GM19043 (cell line): Measurements from ENCODE around the gene ERBB2.
"Not testable (repeated sequence)": the region's sequence is repeated elsewhere in the genome, so short reads cannot be mapped to it uniquely, and the experiment has no call there.

Source experiments
- ATAC-seq: cut with Tn5 transposase; IDR thresholded peaks from one replicate; pipeline ENCODE4 v1.9.1; 2021; ENCODE audit warnings: low read depth; ENCODE audit not compliant: unreplicated experiment

Gene ERBB2

DNA sequence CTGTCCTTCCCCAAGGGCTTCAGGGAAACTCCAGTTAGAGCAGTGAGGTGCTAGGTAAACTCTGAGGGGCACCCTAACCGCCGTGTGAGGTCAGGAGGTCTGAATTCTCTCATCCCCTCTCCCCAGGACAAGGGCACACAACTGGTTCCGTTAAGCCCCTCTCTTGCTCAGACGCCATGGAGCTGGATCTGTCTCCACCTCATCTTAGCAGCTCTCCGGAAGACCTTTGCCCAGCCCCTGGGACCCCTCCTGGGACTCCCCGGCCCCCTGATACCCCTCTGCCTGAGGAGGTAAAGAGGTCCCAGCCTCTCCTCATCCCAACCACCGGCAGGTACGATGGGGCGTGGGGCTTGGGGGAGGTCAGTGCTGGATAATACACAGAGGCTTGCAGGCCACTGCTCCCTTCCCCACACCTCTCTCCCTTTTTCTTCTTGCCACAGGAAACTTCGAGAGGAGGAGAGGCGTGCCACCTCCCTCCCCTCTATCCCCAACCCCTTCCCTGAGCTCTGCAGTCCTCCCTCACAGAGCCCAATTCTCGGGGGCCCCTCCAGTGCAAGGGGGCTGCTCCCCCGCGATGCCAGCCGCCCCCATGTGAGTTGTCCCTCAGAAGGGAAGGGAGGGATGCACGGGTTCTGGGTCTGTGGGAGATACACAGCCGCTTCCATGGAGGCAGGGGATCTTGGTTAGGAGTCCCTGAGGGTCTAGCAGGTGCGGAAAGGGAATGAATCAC is 42.4 kb downstream of the ERBB2 start:
- ATAC-seq = no peak

DNA sequence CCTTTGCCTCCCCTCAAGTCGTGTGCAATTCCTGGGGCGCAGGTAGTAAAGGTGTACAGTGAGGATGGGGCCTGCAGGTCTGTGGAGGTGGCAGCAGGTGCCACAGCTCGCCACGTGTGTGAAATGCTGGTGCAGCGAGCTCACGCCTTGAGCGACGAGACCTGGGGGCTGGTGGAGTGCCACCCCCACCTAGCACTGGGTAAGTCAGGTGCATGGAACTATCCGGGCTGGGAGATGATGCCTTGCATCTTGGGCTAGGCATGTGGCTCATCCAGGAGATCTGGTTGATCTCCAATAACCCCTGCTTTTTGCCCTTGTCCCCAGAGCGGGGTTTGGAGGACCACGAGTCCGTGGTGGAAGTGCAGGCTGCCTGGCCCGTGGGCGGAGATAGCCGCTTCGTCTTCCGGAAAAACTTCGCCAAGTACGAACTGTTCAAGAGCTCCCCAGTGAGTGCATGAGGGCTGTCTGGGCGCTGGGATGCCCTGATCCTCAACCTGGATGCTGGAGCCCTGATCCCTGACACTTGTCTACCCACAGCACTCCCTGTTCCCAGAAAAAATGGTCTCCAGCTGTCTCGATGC is 43.1 kb downstream of the ERBB2 start:
- ATAC-seq = no peak

GRCh38 chr17:39744075-39744835 is 44.4 kb downstream of the ERBB2 start:
- no peak for ATAC-seq

DNA sequence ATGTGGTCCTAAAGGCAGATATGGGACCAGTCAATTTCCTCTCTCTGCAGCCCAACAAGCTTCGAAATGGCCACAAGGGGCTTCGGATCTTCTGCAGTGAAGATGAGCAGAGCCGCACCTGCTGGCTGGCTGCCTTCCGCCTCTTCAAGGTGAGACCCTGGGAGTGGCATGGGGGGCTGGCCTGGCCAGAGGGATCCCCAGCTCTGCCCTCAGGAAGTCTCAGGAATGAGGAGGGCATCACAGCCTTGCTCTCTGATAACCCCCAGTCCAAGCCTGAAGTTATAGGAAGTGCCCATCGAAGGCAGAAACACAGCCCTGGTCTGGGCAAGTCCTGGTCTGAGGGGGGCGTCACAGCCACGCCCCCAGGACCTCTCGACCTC is 45.0 kb downstream of the ERBB2 start:
- ATAC-seq = no peak

- no peak for ATAC-seq
These were observed 45.7 kb downstream of the ERBB2 start for GRCh38 chr17:39745335-39746144.

DNA sequence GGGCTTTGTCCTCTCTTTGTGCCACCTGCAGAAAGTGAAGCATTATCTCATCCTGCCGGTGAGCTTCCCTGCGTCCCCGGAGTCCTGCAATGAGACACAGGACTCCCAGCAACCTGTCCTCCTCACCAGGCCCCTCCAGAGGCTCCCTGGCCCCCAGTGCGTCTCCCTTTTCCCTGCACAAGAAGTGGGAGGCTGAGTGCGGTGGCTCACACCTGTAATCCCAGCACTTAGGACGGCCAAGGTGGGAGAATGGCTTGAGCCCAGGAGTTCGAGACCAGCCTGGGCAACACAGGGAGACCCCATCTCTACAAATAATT is 46.2 kb downstream of the ERBB2 start:
- ATAC-seq = no peak

- no peak for ATAC-seq
These were observed 47.9 kb downstream of the ERBB2 start for GRCh38 chr17:39747745-39748144.

DNA sequence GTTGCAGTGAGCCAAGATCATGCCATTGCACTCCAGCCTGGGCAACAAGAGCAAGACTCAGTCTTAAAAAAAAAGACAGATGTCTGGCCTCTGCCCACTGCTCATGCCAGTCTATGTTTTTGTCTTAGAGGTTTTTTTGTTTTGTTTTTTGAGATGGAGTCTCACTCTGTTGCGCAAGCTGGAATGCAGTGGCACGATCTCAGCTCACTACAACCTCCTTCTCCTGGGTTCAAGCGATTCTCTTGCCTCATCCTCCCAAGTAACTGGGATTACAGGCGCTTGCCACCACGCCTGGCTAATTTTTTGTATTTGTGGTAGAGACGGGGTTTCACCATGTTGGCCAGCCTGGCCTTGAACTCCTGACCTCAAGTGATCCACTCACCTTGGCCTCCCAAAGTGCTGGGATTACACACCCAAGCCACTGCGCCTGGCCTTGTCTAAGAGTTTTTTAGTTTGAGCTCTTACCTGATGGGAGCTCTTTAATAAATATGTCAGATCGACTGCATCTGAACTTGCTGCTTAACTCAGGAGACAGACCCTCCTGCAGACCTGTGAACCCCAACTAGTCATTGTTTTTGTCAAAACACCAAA is 48.7 kb downstream of the ERBB2 start:
- ATAC-seq = not testable (repeated sequence)

DNA sequence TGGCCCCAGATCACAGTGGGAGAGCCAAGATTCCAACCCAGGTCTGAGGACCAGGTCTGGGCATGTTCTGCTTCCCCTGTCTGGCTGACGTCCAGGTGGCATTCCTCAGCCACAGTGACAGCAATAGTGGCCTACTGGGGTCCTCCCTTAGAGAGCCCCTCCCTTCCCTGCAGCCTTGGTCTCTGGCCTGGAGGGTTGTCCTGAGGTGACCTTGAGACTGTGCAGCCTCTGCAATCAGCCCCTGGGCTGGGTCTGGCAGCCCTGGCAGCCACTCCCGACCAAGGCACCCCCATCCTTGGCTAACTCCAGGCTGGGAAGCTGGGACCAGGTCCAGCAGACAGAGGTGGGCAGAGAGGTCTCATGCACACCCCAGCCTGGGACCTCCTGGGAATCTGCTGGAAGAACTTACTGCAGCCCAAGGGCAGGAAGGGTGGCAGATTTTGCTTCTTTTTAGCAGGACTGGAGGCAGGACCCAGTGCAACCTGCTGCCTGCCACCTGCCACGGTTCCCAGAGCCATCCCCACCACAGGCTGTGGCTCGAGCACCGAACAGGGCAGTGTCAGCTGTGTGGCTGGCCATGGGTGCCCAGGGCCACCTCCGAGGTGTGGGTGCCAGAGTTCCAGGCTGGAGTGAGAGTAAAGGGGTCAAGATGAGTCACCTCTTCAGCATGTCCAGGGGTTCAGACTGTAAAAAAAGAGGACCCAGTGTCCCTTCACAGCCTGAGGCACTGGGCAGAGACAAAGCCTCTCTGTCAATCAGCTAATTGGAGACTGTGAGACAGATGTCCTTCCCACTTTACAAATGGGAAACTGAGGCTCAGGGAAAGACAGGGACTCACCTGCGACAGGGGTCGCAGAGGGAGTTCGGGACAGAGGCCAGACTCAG is 50.5 kb downstream of the ERBB2 start:
- no peak for ATAC-seq

DNA sequence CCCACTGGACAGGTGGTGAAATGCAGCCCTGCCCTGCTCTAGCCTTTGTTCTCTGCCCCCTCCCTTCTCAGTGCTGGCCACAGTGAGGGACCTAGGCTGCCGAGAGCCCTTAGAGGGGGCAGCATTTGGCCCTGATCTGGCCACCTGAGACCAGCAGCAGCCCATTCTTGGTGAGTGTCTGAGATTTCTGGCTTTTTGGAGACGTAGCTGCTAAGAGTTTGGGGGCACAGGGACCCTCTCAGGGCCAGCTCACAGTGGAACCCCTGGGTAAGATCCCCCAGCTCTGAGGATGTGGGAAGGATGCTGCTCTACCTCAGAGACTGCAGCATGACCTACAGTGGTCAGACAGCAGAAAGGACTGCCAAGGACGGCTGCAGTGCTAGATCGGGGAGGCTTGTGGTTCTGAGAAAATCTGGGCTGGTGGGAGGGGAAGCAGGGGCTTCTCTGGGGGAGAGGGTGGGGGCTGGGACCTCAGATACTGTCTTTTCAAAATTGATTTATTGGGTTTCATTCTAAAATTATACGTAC is 51.2 kb downstream of the ERBB2 start:
- no peak for ATAC-seq

GRCh38 chr17:39751637-39752036 is 51.8 kb downstream of the ERBB2 start:
- no peak for ATAC-seq

GRCh38 chr17:39752241-39752881 is 52.5 kb downstream of the ERBB2 start:
- ATAC-seq = no peak

DNA sequence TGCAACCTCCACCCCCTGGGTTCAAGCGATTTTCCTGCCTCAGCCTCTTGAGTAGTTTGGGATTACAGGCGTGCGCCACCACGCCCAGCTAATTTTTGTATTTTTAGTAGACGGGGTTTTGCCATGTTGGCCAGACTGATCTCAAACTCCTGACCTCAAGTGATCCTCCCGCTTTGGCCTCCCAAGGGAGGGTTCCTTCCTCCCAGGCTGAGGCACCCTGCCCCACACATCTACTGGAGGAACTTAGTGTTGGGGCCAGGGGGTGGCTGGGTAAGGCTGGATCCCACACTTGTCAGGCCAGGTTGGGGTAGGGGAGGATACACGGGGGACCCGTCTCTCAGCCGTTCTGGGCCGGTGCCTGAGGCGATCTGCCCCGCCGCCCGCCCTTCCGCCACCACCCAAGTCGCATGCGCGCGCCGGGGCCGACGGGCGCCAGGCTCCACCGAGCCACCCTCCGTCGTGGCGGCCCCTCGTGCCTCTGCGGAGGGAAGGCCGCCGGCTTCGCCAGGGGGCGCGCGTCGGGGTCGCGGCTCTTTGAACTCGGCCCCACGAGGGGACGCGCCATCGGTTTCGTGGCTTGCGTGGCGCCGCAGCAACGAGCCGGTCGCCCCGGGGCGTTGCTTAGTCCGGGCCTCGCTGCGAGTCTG is 53.8 kb downstream of the ERBB2 start:
- ATAC-seq = peak; percentile 6

DNA sequence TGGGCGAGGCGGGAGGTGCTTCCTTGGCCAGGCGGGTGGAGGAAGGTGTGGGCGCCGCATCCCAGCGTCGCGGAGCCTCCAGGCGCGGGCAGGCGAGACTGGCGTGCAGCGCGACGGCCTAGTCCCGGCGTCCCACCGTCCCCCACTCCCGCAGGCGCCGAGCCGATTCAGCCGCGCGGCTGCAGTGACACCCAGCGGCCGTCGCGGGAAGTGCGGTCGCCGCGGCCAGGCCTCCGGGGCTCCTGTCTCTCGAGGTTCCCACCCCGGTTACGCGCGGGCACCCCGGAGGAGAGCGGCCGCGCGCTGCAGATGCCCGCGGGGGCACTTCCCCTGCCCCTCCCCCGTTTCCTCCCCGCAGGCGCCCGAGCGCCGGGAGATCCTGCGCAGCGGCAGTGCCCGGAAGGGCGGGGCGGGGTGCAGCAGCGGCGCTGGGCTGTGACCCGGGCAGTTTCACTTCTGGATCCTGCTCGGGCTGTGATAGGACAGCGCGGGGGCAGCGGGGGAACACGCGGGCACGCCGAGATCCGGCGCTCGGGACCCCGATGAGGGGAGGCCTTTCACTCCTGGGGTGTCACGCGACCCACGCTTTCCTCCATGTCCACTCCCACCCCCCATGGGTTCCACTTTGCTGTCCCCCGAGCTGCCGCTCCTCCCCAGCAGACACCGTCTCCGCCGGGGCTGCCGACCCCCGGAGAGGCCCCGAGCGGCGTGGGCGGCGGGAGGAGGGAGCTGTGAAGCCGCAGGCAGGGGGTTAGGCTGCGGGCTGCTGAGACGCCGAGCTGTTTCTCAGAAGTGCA is 54.5 kb downstream of the ERBB2 start:
- ATAC-seq = peak; percentile 54

- no peak for ATAC-seq
These were observed 55.2 kb downstream of the ERBB2 start for GRCh38 chr17:39754958-39755553.

DNA sequence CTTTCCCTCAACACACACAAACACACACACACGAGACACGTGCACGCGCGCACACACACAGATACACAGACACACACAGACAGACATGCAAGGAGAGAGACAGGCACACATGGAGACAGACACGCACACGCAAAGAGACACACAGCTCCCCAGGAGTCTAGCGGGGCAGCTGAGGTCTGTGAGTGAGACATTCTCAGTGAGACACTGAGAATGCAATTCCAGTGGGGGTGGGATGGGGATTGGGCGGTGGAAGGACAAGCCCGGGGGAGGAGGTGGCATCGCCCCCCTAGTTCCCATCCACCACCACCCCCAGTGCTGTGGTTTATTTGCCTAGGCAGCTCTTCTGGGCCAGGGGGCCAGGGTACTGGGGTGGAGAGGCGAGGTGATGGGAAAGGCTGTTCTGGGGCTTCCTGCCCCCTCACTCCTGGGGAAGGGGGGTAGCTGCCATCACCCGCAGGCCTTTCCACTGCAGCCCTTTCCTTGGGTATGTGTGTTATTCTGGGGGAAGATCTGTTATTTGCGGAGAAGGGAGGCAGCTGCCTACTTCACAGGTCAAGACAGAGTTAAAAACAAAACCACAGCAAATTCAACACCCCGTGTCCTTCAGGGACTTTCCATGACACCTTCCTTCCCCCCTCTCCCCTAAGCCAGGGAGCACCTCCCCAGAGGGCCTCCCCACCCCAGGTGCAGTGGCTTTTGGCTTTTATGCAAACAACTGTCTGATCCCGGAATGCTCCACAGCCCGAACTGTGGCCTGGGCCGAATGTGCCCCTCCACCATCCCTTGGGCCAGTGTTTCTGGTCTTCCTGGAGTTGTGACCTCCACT is 55.9 kb downstream of the ERBB2 start:
- ATAC-seq = no peak
